Measurements from ENCODE around the gene LRRC37B.
"Not testable (repeated sequence)": the region's sequence is repeated elsewhere in the genome, so short reads cannot be mapped to it uniquely, and the experiment has no call there.

Gene LRRC37B

DNA sequence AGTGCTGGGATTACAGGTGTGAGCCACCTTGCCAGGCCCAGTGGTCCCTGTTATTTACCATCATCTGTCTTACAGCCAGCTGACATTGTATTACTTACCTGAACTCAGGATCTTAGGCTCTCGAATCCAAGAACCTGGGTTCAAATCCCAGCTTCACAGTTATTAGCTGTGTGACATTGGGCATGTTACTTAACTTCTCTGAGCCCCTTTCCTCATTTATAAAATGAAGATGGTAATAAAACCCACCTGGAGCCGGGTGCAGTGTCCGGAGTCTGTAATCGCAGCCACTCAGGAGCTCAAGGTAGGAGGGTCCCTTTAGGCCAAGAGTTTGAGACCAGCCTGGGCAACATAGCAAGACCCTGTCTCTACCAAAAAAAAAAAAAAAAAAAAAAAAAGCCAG, 79.7 kb downstream of the LRRC37B start:
- DNase-seq (ENCODE audit: low read depth) = not testable (repeated sequence)

DNA sequence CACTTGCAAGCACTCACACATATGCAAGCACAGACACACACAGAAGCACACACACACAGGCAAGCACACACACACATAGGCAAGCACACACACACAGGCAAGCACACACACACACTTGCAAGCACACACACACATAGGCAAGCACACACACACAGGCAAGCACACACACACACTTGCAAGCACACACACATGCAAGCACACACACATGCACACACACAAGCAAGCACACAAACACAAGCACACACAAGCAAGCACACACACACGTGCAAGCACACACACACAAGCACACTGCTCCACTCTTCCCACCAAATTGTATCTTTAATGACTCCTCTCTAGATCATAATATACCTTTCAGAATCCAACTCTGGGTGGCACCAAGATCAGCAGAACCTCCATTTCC, 84.9 kb downstream of the LRRC37B start:
- DNase-seq (ENCODE audit: low read depth) = not testable (repeated sequence)

DNA sequence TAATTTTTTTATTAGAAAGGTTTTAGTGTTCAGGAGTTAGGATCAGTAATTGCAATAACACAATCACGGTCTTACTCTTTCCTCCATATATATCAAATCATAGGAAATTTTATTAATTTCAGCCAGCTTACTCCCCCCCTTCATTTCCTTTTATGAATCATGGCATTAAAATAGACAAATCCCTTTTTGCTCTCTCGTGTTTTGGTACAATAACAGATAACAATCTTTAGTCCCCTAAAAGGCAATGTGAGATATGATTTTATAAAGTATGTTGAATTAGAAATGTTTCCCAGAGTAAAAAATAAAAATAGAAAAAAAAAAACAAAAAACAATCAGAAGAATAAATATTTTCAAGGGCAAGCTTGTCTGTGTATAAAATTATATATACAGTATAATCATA, 92.5 kb downstream of the LRRC37B start:
- no peak for DNase-seq (ENCODE audit: low read depth)

DNA sequence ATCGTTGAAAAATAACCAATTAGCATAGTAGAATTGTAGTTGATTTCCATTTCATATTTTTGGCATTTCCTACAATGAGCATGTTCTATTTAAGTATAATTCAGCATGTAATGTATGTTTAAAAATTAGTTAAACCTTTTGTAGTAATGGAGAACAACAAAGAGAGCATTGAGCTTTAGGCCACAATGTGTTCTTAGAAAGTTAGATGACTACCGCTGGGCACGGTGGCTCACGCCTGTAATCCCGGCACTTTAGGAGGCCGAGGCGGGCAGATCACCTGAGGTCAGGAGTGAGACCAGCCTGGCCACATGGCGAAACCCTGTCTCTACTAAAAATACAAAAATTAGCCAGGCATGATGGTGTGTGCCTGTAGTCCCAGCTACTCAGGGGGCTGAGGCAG, 93.1 kb downstream of the LRRC37B start:
- DNase-seq (ENCODE audit: low read depth) = not testable (repeated sequence)

DNA sequence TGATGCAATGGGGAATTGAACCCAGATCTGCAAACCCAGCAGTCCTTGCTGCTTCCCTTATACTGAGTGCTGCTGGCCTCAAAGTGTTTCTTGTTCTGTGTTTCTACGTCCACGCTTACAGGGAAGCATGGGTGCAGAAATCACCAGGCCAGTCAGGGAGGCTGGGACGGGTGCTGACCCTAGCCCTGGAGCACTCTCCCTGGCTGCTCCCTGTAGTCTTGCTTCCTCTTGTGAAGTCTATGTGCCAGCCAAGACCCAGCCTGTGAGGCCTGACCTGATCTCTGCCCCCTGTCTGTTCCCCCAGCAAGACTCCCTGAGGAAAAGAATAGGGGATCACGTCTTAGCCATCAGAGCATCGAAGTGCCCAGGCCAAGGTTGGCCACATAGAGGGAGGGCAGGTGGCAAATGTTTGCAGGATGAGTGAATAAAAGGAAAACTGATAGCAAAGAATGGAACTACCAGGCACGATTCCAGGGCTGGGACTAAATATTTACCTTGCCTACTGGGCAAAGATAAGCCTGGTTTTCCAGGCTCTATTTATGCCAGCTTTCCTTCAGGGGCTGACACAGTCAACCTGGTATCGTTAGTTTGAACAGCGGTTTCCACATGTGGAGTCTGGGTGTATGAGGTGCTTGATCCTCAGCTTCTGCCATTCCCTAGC, 93.9 kb downstream of the LRRC37B start:
- DNase-seq (ENCODE audit: low read depth) = no peak

DNA sequence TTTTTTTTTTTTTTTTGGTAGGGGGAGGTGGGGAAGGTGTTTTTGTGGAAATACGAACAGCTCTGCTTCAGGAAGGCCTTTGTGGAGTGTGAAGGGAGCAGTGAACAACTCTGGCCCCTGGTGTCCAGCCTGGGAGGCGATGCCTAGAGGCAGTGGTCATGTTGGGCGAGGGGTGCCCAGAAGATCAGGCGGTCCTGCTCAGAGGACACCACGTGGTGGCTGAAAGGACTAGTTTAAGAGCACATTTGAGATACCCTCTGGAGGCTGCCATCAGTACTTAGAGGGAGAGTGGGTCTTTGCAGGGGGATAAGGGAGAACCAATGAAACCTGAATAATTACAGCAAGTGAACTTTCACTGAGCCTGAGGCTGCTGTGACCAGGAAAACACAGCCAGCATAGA, 95.0 kb downstream of the LRRC37B start:
- DNase-seq (ENCODE audit: low read depth) = no peak

DNA sequence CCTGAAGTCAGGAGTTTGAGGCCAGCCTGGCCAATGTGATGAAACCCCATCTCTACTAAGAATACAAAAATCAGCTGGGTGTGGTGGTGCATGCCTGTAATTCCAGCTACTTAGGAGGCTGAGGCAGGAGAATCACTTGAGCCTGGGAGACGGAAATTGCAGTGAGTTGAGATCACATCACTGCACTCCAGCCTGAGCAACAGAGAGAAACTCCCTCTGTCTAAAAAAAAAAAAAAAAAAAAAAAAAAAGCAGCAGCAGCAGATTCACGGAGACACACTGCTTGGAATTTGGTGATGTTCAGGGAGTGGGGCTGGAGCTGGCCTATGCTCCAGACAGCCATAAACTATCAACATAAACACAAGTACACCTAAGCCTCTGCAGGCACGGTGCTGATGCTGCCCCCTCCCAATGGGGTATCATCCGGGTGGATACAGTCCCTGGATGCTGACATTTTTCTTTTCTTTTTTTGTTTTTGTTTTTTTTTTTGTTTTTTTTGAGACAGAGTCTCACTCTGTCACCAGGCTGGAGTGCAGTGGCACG, 95.5 kb downstream of the LRRC37B start:
- DNase-seq (ENCODE audit: low read depth) = no peak

All from ELR (cell line).